ENCODE measurements around the gene FOXF1. TPM values are rescaled to one million over a fixed set of nuclear protein-coding genes. Genes with fewer than 3 reads are reported as not detected.

FOXF1 gene
- total RNA-seq, 4 donors from 2014 or later, result 0.29 to 4.9 (median 2.0) TPM

DNA sequence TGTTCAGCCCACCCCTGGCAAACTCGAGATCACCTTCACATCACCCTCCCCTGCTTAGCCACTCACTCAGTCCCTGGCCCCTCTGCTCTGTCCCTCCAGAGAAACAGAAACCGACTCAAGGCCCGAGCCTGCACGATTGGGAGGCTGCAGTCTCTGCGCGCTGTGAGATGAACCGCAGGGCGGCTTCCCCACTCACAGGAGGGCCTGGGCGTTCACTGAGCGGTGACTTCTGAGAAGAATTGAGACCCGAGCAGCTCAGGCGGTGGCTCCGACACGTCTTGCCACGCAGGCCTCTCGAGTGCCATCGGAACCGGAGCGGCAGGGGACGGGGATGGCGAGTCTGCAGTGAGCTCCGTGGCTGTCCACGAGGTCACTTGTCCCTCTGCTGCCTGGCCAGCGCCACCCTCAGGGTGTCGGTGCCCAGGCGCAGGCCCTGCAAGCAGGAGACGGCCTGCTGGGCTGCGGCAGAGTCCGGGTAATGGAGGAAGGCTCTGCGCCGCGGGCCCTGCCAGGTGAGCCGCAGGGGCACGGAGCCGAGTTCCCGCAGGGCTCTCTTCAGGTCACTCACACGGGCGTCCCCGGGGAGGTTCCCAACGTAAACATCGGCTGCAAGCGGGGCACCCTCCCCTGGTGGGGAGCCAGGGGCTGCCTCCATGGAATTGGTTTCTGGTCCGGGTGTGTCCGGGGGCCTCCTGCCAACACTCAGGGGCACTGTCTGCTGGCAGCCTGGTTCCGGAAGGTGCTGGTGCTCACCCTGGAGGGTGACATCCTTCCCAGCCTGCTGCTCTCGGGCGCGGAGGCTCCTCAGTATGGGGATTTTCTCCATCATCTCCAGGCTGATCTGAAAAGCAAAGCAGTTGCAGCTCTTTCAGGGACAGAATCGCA, 21.6 kb downstream of the FOXF1 start:
- H3K4me3 ChIP-seq, result no peak overlapping the region
- TF ChIP-seq, protein P1, sequence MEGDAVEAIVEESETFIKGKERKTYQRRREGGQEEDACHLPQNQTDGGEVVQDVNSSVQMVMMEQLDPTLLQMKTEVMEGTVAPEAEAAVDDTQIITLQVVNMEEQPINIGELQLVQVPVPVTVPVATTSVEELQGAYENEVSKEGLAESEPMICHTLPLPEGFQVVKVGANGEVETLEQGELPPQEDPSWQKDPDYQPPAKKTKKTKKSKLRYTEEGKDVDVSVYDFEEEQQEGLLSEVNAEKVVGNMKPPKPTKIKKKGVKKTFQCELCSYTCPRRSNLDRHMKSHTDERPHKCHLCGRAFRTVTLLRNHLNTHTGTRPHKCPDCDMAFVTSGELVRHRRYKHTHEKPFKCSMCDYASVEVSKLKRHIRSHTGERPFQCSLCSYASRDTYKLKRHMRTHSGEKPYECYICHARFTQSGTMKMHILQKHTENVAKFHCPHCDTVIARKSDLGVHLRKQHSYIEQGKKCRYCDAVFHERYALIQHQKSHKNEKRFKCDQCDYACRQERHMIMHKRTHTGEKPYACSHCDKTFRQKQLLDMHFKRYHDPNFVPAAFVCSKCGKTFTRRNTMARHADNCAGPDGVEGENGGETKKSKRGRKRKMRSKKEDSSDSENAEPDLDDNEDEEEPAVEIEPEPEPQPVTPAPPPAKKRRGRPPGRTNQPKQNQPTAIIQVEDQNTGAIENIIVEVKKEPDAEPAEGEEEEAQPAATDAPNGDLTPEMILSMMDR (IDR thresholded peaks at IDR 0.05), result no peak
- TF ChIP-seq POLR2A (IDR thresholded peaks at IDR 0.05), result no peak
- intact Hi-C loops (cut with DNase I; ENCODE audit: low total_unique reads), result no loop called here
- DNase-seq, result no peak
- no peaks in the 10 kb centered on the region for H3K36me3 ChIP-seq
- no peaks in the 10 kb centered on the region for H3K27me3 ChIP-seq
- H3K9me3 ChIP-seq, result no peaks in the 10 kb centered on the region
- no peaks in the 10 kb centered on the region for H3K4me1 ChIP-seq
- H3K27ac ChIP-seq, result no peak overlapping the region

DNA sequence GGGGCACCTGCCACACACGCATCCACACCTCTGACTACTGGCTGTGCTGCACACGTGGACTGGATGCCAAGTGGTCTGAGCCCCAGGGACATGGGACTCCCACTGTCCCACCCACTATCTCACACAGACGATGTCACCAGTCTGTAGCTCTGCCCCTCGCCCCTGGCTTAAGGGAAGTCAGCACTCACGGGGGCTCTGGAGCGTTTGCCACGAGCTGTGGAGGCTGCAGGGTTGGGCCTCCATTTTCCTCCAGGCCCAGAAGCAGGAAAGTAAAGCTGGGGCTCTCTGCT, 22.1 kb downstream of the FOXF1 start:
- intact Hi-C loops (cut with DNase I; ENCODE audit: low total_unique reads), result no loop called here
- Histone ChIP-seq H3K9me3 (no peaks in the 10 kb centered on the region), H3K27me3 (no peaks in the 10 kb centered on the region), H3K4me3 (no peak overlapping the region), H3K4me1 (no peaks in the 10 kb centered on the region), H3K27ac (no peak overlapping the region), H3K36me3 (no peaks in the 10 kb centered on the region)
- no peak for TF ChIP-seq POLR2A (IDR thresholded peaks at IDR 0.05)
- TF ChIP-seq, protein P1 (IDR thresholded peaks at IDR 0.05), result no peak
- no peak for DNase-seq

DNA sequence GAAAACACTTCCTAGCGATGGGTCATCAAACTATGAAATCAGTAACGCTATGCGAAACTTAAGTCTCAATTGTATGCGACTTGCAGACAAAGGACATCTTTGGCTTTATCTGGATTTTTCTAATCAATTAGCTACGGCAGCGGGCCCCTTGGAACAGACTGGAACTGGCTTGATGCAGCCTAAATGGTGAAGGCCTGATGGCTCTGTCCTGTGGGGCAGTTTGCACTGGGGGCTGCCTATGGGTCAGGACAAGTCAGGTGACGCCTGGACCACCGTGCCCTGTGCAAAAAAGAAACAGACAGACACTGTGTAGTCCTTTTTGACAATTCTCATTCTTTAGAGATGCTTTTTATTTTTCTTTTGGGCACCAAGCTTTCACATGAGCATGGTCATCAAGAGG, 22.7 kb downstream of the FOXF1 start:
- no peak for DNase-seq
- H3K4me3 ChIP-seq, result no peak overlapping the region
- intact Hi-C loops (cut with DNase I; ENCODE audit: low total_unique reads), result no loop called here

DNA sequence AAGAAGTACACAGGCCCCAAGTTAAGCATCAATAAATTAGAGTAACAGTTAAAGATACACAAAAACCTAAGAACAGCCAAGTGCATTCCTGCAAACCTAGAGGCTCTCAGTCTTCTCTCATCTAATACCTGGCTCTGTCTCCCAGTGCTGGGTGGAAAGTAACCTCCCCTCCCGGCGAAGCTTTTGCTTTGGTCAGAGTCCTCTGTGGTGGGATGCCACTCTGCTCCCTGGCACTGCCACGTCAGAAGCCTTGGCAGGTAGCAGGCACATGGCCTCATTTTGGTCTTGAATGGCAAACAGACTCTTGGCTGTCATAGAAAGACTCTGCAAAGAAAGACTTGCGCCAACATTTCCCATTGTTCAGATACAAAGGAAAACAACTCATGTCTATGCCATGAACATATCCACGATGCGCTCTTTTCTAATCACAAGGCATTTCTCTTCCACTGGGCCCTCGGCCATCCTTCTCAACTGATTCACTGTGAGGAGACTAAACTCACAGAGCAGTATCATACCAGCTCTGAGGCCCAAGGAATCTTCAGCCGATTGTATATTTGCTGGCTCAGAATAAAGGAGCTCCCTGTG, 23.5 kb downstream of the FOXF1 start:
- intact Hi-C loops (cut with DNase I; ENCODE audit: low total_unique reads), result no loop called here
- H3K27ac ChIP-seq, result no peak overlapping the region

More for the DNA sequence above, 22.7 kb downstream of the FOXF1 start:
- TF ChIP-seq, protein P1 (IDR thresholded peaks at IDR 0.05), result no peak
- no peak for TF ChIP-seq POLR2A (IDR thresholded peaks at IDR 0.05)
- Histone ChIP-seq H3K9me3 (no peaks in the 10 kb centered on the region), H3K4me1 (no peaks in the 10 kb centered on the region), H3K27me3 (no peaks in the 10 kb centered on the region), H3K36me3 (no peaks in the 10 kb centered on the region), H3K27ac (no peak overlapping the region)

More for the DNA sequence above, 23.5 kb downstream of the FOXF1 start:
- no peaks in the 10 kb centered on the region for H3K9me3 ChIP-seq
- no peak overlapping the region for H3K4me3 ChIP-seq
- H3K27me3 ChIP-seq, result no peaks in the 10 kb centered on the region
- H3K4me1 ChIP-seq, result no peaks in the 10 kb centered on the region
- DNase-seq, result no peak
- no peak for TF ChIP-seq POLR2A (IDR thresholded peaks at IDR 0.05)
- TF ChIP-seq, protein P1 (IDR thresholded peaks at IDR 0.05), result no peak
- no peaks in the 10 kb centered on the region for H3K36me3 ChIP-seq

Data from uterus (tissue), 4 donors.